IMR-90 (cell line): ENCODE data around the gene DNAJC5. TPM values are rescaled to one million over a fixed set of nuclear protein-coding genes. Genes with fewer than 3 reads are reported as not detected.
A peak's percentile ranks its signal among the peaks of the same experiment; 100 is the strongest.

Experiments
- ATAC-seq: fragments of 200-7000 bp; cut with Tn5 transposase; 2 replicates; pipeline ENCODE4 v1.9.1; 2020; ENCODE audit warnings: low read depth, mild to moderate bottlenecking, moderate library complexity
- BruUV-seq: library from RNA; stranded (reverse); fragments of 400-500 nt; replicated peaks from 2 replicates; lab custom pipeline; 2021; lab: Mats Ljungman, UMichigan
- CTCF ChIA-PET: fragments of 300-600 bp; formaldehyde crosslinking; extraction: SDS; loops from one replicate; lab custom pipeline; 2021; ENCODE audit warnings: antibody characterized with exemption; lab: Yijun Ruan, JAX
- POLR2A ChIA-PET: fragments of 300-600 bp; sonication (Branson Sonifier 250); formaldehyde crosslinking; loops from one replicate; lab custom pipeline; 2022; ENCODE audit warnings: antibody characterized with exemption; ENCODE audit not compliant: unreplicated experiment; lab: Charles Lee
- DNase-seq: peaks from one replicate; pipeline ENCODE4 v3.0.0; 2013
- H2AFZ ChIP-seq: replicated peaks from 2 replicates; pipeline ENCODE3; 2013; ENCODE audit warnings: low read length, mild to moderate bottlenecking; ENCODE audit not compliant: poor library complexity
- H2AK5ac ChIP-seq: 2 replicates; pipeline ENCODE4 v1.6.1; 2013; ENCODE audit warnings: low read depth, low read length, inconsistent platforms
- H2AK9ac ChIP-seq: replicated peaks from 2 replicates; pipeline ENCODE3; 2013; ENCODE audit warnings: mild to moderate bottlenecking, low read depth, low read length, moderate library complexity; ENCODE audit not compliant: poor library complexity
- H2BK120ac ChIP-seq: 2 replicates; pipeline ENCODE4 v1.6.1; 2013; ENCODE audit warnings: low read depth, low read length, inconsistent platforms
- H2BK15ac ChIP-seq: 3 replicates; pipeline ENCODE4 v1.6.1; 2013; ENCODE audit warnings: low read depth, low read length, inconsistent platforms
- H2BK20ac ChIP-seq: 2 replicates; pipeline ENCODE4 v1.6.1; 2013; ENCODE audit warnings: low read depth, mild to moderate bottlenecking, inconsistent platforms, low read length, moderate library complexity
- H2BK5ac ChIP-seq: 2 replicates; pipeline ENCODE4 v1.6.1; 2013; ENCODE audit warnings: mild to moderate bottlenecking, low read depth, low read length, inconsistent platforms; ENCODE audit not compliant: poor library complexity, severe bottlenecking
- H3K14ac ChIP-seq: replicated peaks from 2 replicates; pipeline ENCODE4 v1.6.1; 2013; ENCODE audit warnings: low read depth, low read length, inconsistent platforms
- H3K18ac ChIP-seq: 2 replicates; pipeline ENCODE4 v1.6.1; 2013; ENCODE audit warnings: low read depth, low read length, control low read depth
- H3K23ac ChIP-seq: 2 replicates; pipeline ENCODE4 v1.6.1; 2013; ENCODE audit warnings: low read depth, low read length, inconsistent platforms
- H3K27ac ChIP-seq: 2 replicates; pipeline ENCODE4 v1.5.1; 2013; ENCODE audit warnings: mild to moderate bottlenecking, control low read depth, low read length; ENCODE audit not compliant: insufficient read depth
- H3K27me3 ChIP-seq: 2 replicates; pipeline ENCODE4 v1.6.1; 2013; ENCODE audit warnings: low read length; ENCODE audit not compliant: control insufficient read depth, insufficient read depth
- H3K36me3 ChIP-seq: 2 replicates; pipeline ENCODE4 v1.6.1; 2013; ENCODE audit warnings: low read length, mixed read lengths; ENCODE audit not compliant: control insufficient read depth, insufficient read depth
- H3K4ac ChIP-seq: 2 replicates; pipeline ENCODE4 v1.6.1; 2013; ENCODE audit warnings: low read depth, low read length, inconsistent platforms
- H3K4me1 ChIP-seq: 2 replicates; pipeline ENCODE4 v1.6.1; 2013; ENCODE audit warnings: low read length, mixed read lengths; ENCODE audit not compliant: control insufficient read depth, insufficient read depth
- H3K4me2 ChIP-seq: 2 replicates; pipeline ENCODE4 v1.6.1; 2013; ENCODE audit warnings: low read depth, mild to moderate bottlenecking, control low read depth, low read length, moderate library complexity
- H3K4me3 ChIP-seq: 2 replicates; pipeline ENCODE4 v1.5.1; 2013; ENCODE audit warnings: low read depth, mild to moderate bottlenecking, control low read depth, low read length, moderate library complexity; ENCODE audit not compliant: insufficient read depth
- H3K56ac ChIP-seq: 2 replicates; pipeline ENCODE4 v1.6.1; 2013; ENCODE audit warnings: low read length, inconsistent platforms; ENCODE audit not compliant: insufficient read depth; ENCODE audit errors: extremely low read depth
- H3K79me1 ChIP-seq, 2 experiments: 2 replicates each; pipeline ENCODE4 v1.6.1; 2013; ENCODE audit warnings: low read length in 2 of 2, inconsistent platforms in 1 of 2, low read depth in 1 of 2
- H3K9ac ChIP-seq: 2 replicates; pipeline ENCODE4 v1.6.1; 2013; ENCODE audit warnings: low read depth, low read length, control low read depth
- H3K9me1 ChIP-seq: 2 replicates; pipeline ENCODE4 v1.6.1; 2013; ENCODE audit warnings: low read length, inconsistent platforms; ENCODE audit not compliant: insufficient read depth
- H3K9me3 ChIP-seq: 2 replicates; pipeline ENCODE4 v1.6.1; 2013; ENCODE audit warnings: low read length; ENCODE audit not compliant: control insufficient read depth, insufficient read depth
- H4K20me1 ChIP-seq: 2 replicates; pipeline ENCODE4 v1.6.1; 2013; ENCODE audit warnings: low read length, inconsistent platforms; ENCODE audit not compliant: insufficient read depth
- H4K5ac ChIP-seq: 2 replicates; pipeline ENCODE4 v1.6.1; 2013; ENCODE audit warnings: mild to moderate bottlenecking, low read depth, low read length, control low read depth
- H4K8ac ChIP-seq, 2 experiments: 2 replicates each; pipeline ENCODE4 v1.6.1; 2013; ENCODE audit warnings: low read depth in 2 of 2, low read length in 2 of 2, control low read depth in 1 of 2, inconsistent platforms in 1 of 2
- H4K91ac ChIP-seq: 2 replicates; pipeline ENCODE4 v1.6.1; 2013; ENCODE audit warnings: low read depth, low read length, inconsistent platforms; ENCODE audit not compliant: insufficient read depth
- CTCF ChIP-seq: conservative IDR thresholded peaks from 2 replicates; pipeline ENCODE4 v1.5.1; 2012; ENCODE audit warnings: mild to moderate bottlenecking, low read depth, low read length, improper control_type of control experiment
- POLR2A ChIP-seq: IDR thresholded peaks from 2 replicates; pipeline ENCODE4 v1.6.1; 2012; ENCODE audit warnings: mild to moderate bottlenecking, low read depth, low read length
- WGBS, 2 experiments: methylation state at CpG; one replicate each; pipeline versions ENCODE4 v1.1.5 to v1.1.7; 2013; ENCODE audit warnings: missing lambda C conversion rate in 2 of 2; ENCODE audit not compliant: insufficient read length in 1 of 2; ENCODE audit errors: extremely low coverage in 2 of 2; 5-methylcytosine and 5-hydroxymethylcytosine counted together
- dilution Hi-C: fragments of 300-500 bp; cut with HindIII; formaldehyde crosslinking; loops from one replicate; pipeline ENCODE4 v1.14.3; 2018; ENCODE audit warnings: low sequenced_read_pairs; ENCODE audit not compliant: unreplicated experiment
- in situ Hi-C: fragments of 300-500 bp; cut with MboI; formaldehyde crosslinking; loops from 3 replicates; pipeline ENCODE4 v1.14.3; 2019; ENCODE audit warnings: low sequenced_read_pairs, inconsistent platforms, mixed read lengths
- intact Hi-C: fragments of 100-400 bp; cut with micrococcal nuclease; formaldehyde crosslinking; loops from 2 replicates; pipeline ENCODE4 v1.10.0; 2022
- polyA plus RNA-seq, 3 experiments: library from polyadenylated mRNA; depleted of rRNA; stranded (reverse); fragments of >200 nt; gene quantifications; 2 replicates each; pipeline ENCODE4 v1.2.3, GENCODE V29; 2012; ENCODE audit warnings: low replicate concordance in 1 of 3
- total RNA-seq: library from RNA; depleted of rRNA; stranded (reverse); fragments of >200 nt; gene quantifications from 2 replicates; pipeline ENCODE4 v1.2.3, GENCODE V29; 2012

The DNAJC5 gene
- total and polyA plus RNA-seq, 2 of the 4 experiments (the other 2 are of a cell fraction) = 35.6 to 45.2 TPM

- in situ Hi-C loops (no loop called here), intact Hi-C loops (no loop called here), dilution Hi-C loops (no loop called here)
- no peak overlapping the region for H3K14ac ChIP-seq
- no peaks in the 10 kb centered on the region for H3K27me3 ChIP-seq
- no peak overlapping the region for H3K4ac ChIP-seq
- H4K5ac ChIP-seq = no peak overlapping the region
- H2BK5ac ChIP-seq = no peak overlapping the region
- ChIA-PET CTCF (no interaction called here), POLR2A (interaction anchor here (0.6 kb wide), 1 partner anchor 13 kb away, joined by 7 read pairs; no protein-coding TSS in a partner anchor)
- H3K4me3 ChIP-seq = no peak overlapping the region
- H4K91ac ChIP-seq = no peak overlapping the region
- H3K36me3 ChIP-seq = peaks cover 60% of the 10 kb centered on the region
- H2AFZ ChIP-seq = no peak overlapping the region
- no peak overlapping the region for H2AK9ac ChIP-seq
- no TSS peak for BruUV-seq
- H2BK15ac ChIP-seq = no peak overlapping the region
- H2BK20ac ChIP-seq = no peak overlapping the region
- H4K20me1 ChIP-seq = peaks cover 50% of the 10 kb centered on the region
- H3K18ac ChIP-seq = no peak overlapping the region
- H3K9me1 ChIP-seq = peaks cover 12% of the 10 kb centered on the region; the same call in 1 of the 2 replicates
- H3K27ac ChIP-seq = no peak overlapping the region
- H4K8ac ChIP-seq = no peak overlapping the region
- 78% methylated on average over 22 of the region's 37 CpGs; no CpG with 5 or more reads in 1 of the 2 experiments for WGBS, 2 experiments
- 0 out of 2 replicates have a peak, but pooled peaks have one; percentile 27 for TF ChIP-seq CTCF
- TF ChIP-seq POLR2A = no peak
- H3K4me2 ChIP-seq = no peak overlapping the region
- DNase-seq = no peak
- H3K56ac ChIP-seq = no peak overlapping the region
- H3K23ac ChIP-seq = no peak overlapping the region
- no peak overlapping the region for H3K9ac ChIP-seq
- no peak overlapping the region for H2AK5ac ChIP-seq
- no peak overlapping the region for H2BK120ac ChIP-seq
- no peaks in the 10 kb centered on the region for H3K9me3 ChIP-seq
- peaks cover 34 to 48% of the 10 kb centered on the region in 2 experiments for H3K79me1 ChIP-seq
- H3K4me1 ChIP-seq = no peaks in the 10 kb centered on the region
- ATAC-seq = 0 out of 2 replicates have a peak, but pooled peaks have one; percentile 16
Measured at GRCh38 chr20:63934271-63935068, 39.5 kb downstream of the DNAJC5 start.
